Smooth muscle cell (in vitro differentiated cells): ENCODE data around the gene BCAR3. TPM values are rescaled to one million over a fixed set of nuclear protein-coding genes. Genes with fewer than 3 reads are reported as not detected.

Experiments used
- DNase-seq: peaks from one replicate; lab custom pipeline; 2025; ENCODE audit not compliant: unreplicated experiment; lab: John Stamatoyannopoulos, UW
- H2AFZ ChIP-seq: fragments of 200-600 bp; sonication (generic); 2 replicates; pipeline ENCODE4 v1.6.0; 2016; ENCODE audit warnings: antibody characterized with exemption, low read depth, mild to moderate bottlenecking
- H3F3A ChIP-seq: fragments of 200-600 bp; sonication (generic); 2 replicates; pipeline ENCODE4 v1.6.0; 2017; ENCODE audit warnings: antibody characterized with exemption, low read depth
- H3K27ac ChIP-seq: fragments of 200-600 bp; sonication (generic); 2 replicates; pipeline ENCODE4 v1.5.1; 2016; ENCODE audit warnings: low read depth, mild to moderate bottlenecking
- H3K27me3 ChIP-seq: fragments of 200-600 bp; sonication (generic); 2 replicates; pipeline ENCODE4 v1.6.1; 2016; ENCODE audit warnings: low read depth, mild to moderate bottlenecking
- H3K36me3 ChIP-seq: fragments of 200-600 bp; sonication (generic); 2 replicates; pipeline ENCODE4 v1.5.1; 2016; ENCODE audit warnings: low read depth
- H3K4me1 ChIP-seq: fragments of 200-600 bp; sonication (generic); 2 replicates; pipeline ENCODE4 v1.5.1; 2016; ENCODE audit warnings: low read depth
- H3K4me2 ChIP-seq: fragments of 200-600 bp; sonication (generic); 2 replicates; pipeline ENCODE4 v1.6.0; 2016; ENCODE audit warnings: mild to moderate bottlenecking
- H3K4me3 ChIP-seq: fragments of 200-600 bp; sonication (generic); 2 replicates; pipeline ENCODE4 v1.5.1; 2016; ENCODE audit warnings: mild to moderate bottlenecking
- H3K79me2 ChIP-seq: fragments of 200-600 bp; sonication (generic); 2 replicates; pipeline ENCODE4 v1.6.0; 2016; ENCODE audit warnings: low read depth, mild to moderate bottlenecking
- H3K9ac ChIP-seq: fragments of 200-600 bp; sonication (generic); 2 replicates; pipeline ENCODE4 v1.6.0; 2016; ENCODE audit warnings: low read depth
- H3K9me3 ChIP-seq: fragments of 200-600 bp; sonication (generic); replicated peaks from 2 replicates; pipeline ENCODE4 v1.5.1; 2016; ENCODE audit warnings: low read depth
- H4K20me1 ChIP-seq: fragments of 200-600 bp; sonication (generic); 2 replicates; pipeline ENCODE4 v1.6.0; 2016; ENCODE audit warnings: low read depth
- WGBS: methylation state at CpG from one replicate; pipeline ENCODE4 v1.1.7; 2016; ENCODE audit warnings: low lambda C conversion rate; 5-methylcytosine and 5-hydroxymethylcytosine counted together
- polyA plus RNA-seq: library from polyadenylated mRNA; unstranded; fragments of >200 nt; fragmentation: Nextera tagmentation; extraction: Ambion mirVana; gene quantifications from 2 replicates; pipeline ENCODE4 v1.2.1, GENCODE V29; 2016
- total RNA-seq: library from RNA; depleted of rRNA; stranded (reverse); fragments of >200 nt; gene quantifications from 2 replicates; pipeline ENCODE4 v1.2.3, GENCODE V29; 2014
- TF ChIP-seq, protein P1 (sequence below): fragments of 200-600 bp; sonication (generic); IDR thresholded peaks from 2 replicates; pipeline ENCODE4 v1.5.1; 2017; ENCODE audit warnings: borderline replicate concordance, mild to moderate bottlenecking, antibody characterized with exemption; ENCODE audit not compliant: insufficient read depth, poor library complexity, severe bottlenecking

Gene BCAR3
- total and polyA plus RNA-seq, 2 experiments from 2014 or later: 21.4 to 24.9 TPM

DNA sequence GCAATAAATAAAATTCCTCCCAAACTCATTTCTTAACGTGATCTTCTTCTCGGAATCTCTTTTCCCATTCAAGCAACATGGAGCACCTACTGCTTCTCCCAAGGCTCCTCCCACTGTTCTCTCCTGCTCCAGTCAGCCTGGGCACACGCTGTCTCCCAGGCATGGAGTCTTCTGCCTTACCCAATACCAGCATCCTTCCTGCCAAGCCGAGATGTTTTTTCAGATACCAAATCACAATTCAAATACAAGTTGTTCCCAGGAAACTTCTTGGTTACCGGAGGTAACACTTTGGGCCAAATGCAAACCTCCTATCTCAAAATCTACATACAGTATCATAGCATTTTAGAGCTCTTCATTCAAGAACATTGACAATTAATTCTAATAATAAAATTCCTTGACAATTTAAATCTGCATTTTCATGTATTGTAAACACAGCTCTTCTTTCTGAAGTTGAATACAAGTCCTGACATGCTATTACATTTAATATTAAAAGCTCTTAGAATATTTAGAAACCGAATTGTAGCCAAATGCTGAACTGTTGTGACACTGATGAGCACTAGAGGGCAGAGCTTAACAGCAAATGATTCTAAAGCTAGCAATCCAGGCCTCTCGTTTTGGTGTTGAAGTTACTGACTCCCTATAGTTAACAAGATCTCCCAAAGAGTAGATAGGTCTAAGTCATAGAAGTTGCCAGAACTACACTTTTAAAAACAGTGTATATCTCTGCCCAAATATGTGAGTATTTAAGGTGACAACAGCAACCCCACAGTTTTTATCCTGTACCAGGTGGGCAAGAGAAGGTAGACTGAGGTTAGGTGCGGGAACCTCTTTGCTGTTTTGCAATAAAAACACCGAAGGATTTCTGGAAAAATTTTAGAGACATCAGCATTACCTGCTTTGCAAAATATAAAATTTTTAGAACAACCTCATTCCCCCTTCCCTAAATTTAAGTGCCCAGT lies 52.3 kb downstream of the BCAR3 start:
- Histone ChIP-seq H3K27me3 (no peaks in the 10 kb centered on the region), H3K4me2 (no peak overlapping the region), H4K20me1 (peaks cover 78% of the 10 kb centered on the region), H3F3A (peaks cover 17% of the 10 kb centered on the region), H3K9ac (no peak overlapping the region), H3K4me1 (peaks cover 3% of the 10 kb centered on the region), H3K36me3 (no peaks in the 10 kb centered on the region), H2AFZ (no peak overlapping the region), H3K79me2 (peaks cover 75% of the 10 kb centered on the region), H3K4me3 (no peak overlapping the region), H3K9me3 (no peaks in the 10 kb centered on the region), H3K27ac (peak overlapping the region; percentile 20)
- no peak for DNase-seq
- TF ChIP-seq, protein P1, sequence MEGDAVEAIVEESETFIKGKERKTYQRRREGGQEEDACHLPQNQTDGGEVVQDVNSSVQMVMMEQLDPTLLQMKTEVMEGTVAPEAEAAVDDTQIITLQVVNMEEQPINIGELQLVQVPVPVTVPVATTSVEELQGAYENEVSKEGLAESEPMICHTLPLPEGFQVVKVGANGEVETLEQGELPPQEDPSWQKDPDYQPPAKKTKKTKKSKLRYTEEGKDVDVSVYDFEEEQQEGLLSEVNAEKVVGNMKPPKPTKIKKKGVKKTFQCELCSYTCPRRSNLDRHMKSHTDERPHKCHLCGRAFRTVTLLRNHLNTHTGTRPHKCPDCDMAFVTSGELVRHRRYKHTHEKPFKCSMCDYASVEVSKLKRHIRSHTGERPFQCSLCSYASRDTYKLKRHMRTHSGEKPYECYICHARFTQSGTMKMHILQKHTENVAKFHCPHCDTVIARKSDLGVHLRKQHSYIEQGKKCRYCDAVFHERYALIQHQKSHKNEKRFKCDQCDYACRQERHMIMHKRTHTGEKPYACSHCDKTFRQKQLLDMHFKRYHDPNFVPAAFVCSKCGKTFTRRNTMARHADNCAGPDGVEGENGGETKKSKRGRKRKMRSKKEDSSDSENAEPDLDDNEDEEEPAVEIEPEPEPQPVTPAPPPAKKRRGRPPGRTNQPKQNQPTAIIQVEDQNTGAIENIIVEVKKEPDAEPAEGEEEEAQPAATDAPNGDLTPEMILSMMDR: peak; percentile 91
- WGBS: 70% methylated on average over 9 of the region's 9 CpGs

DNA sequence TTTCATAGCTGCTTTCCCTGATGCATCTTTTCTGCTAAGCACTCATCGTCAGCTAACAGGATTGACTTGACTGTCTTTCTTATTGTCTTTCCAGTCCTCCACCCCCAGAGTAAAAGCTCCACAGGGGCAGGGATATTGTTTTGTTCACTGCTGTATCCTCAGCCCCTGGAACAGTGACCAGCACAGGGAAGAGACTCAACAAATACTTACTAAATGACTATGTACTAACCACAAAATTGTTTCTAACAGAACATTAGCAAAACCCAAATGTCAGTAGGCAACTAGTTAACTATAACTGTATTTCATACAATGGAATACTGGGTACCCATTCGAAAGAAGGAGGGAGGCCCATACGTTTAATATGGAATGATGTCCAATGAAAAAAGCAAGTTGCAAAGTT lies 53.0 kb downstream of the BCAR3 start:
- no peak for DNase-seq
- H3K4me3 ChIP-seq: no peak overlapping the region
- no peak overlapping the region for H2AFZ ChIP-seq
- H3K4me1 ChIP-seq: peaks cover 3% of the 10 kb centered on the region
- H3K9ac ChIP-seq: no peak overlapping the region
- H3F3A ChIP-seq: peaks cover 18% of the 10 kb centered on the region
- H3K79me2 ChIP-seq: peaks cover 69% of the 10 kb centered on the region
- H4K20me1 ChIP-seq: peaks cover 83% of the 10 kb centered on the region
- no peaks in the 10 kb centered on the region for H3K27me3 ChIP-seq
- WGBS: 88% methylated on average over 3 of the region's 3 CpGs
- H3K9me3 ChIP-seq: no peaks in the 10 kb centered on the region
- no peak overlapping the region for H3K4me2 ChIP-seq
- TF ChIP-seq, protein P1: no peak
- no peaks in the 10 kb centered on the region for H3K36me3 ChIP-seq
- H3K27ac ChIP-seq: peak overlapping the region; percentile 14

DNA sequence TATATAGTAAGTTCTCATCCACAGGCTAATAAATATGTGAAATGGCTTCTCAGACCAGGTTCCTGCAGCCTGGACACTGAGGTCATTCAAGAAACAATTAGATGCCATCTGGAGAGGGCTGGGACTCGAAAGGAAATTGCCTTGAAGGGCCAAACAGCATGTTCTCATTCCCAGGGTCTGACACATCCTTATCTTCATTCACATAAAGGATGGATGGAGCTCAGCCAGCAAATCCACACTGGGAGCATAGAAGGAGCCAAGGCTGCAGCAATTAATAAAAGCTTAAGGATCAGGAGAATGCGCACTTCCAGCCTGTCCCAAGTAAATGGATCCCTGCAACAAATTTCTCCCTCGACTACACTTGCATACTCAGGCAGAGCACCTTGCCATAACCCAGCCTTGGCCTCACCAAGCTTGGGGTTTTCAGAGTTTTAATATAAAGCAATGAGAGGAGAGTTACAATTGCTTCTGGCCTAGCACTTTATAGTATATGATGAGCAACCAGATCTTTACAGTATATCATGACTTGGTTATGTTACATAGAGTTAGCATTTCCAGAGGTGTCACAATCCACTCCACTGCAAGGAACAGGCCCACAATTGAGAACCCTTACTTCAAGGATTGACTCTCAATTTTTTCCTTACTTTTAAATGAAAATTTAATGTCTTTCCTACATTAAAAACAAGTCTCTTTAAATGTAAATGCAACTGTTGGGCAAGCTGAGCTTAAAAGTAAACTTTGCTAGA lies 55.9 kb downstream of the BCAR3 start:
- Histone ChIP-seq H3K4me1 (peaks cover 3% of the 10 kb centered on the region), H2AFZ (no peak overlapping the region), H4K20me1 (peaks cover 91% of the 10 kb centered on the region), H3K79me2 (peaks cover 75% of the 10 kb centered on the region), H3K9ac (no peak overlapping the region), H3K36me3 (no peaks in the 10 kb centered on the region), H3K4me3 (no peak overlapping the region), H3F3A (peaks cover 26% of the 10 kb centered on the region), H3K27ac (peak overlapping the region; percentile 34), H3K4me2 (peak overlapping the region; percentile 27), H3K9me3 (no peaks in the 10 kb centered on the region), H3K27me3 (no peaks in the 10 kb centered on the region)
- DNase-seq: no peak
- TF ChIP-seq, protein P1: no peak
- 31% methylated on average over 3 of the region's 3 CpGs for WGBS
